Tibial nerve (tissue), 4 donors: ENCODE data around the gene DCX. TPM values are rescaled to one million over a fixed set of nuclear protein-coding genes. Genes with fewer than 3 reads are reported as not detected.

ENCODE experiments used
- DNase-seq, 2 donors: peaks; one replicate each; pipeline ENCODE4 v3.0.0-alpha.2; 2019; ENCODE audit warnings: low spot score in 2 of 2
- H3K27ac ChIP-seq, 4 donors: fragments of 200-600 bp; sonication (generic) in 3 of 4; one replicate each; pipeline ENCODE4 v1.5.1; 2017 to 2019; ENCODE audit warnings: mild to moderate bottlenecking in 1 of 4
- H3K27me3 ChIP-seq, 2 donors: fragments of 200-600 bp; sonication (generic) in 1 of 2; one replicate each; pipeline versions ENCODE4 v1.5.1 to v1.6.0; 2017 to 2019
- H3K36me3 ChIP-seq, 3 donors: fragments of 200-600 bp; sonication (generic); one replicate each; pipeline ENCODE4 v1.5.1; 2018 to 2019
- H3K4me1 ChIP-seq, 4 donors: fragments of 200-600 bp; sonication (generic) in 3 of 4; one replicate each; pipeline ENCODE4 v1.5.1; 2017 to 2019
- H3K4me3 ChIP-seq, 4 donors: fragments of 200-600 bp; sonication (generic) in 3 of 4; one replicate each; pipeline ENCODE4 v1.5.1; 2017 to 2019; ENCODE audit warnings: mild to moderate bottlenecking in 1 of 4, moderate library complexity in 1 of 4
- H3K9me3 ChIP-seq, 4 donors: fragments of 200-600 bp; sonication (generic) in 3 of 4; one replicate each; pipeline ENCODE4 v1.5.1; 2017 to 2019
- EP300 ChIP-seq, 2 donors: sonication (generic); formaldehyde crosslinking; IDR thresholded peaks; one replicate each; pipeline ENCODE4 v1.6.1; 2017; ENCODE audit warnings: antibody characterized with exemption in 2 of 2, mild to moderate bottlenecking in 1 of 2
- POLR2A ChIP-seq, 2 donors: fragments of 450-650 bp; IDR thresholded peaks; one replicate each; pipeline ENCODE4 v1.6.1; 2017; ENCODE audit warnings: antibody characterized with exemption in 2 of 2, mild to moderate bottlenecking in 2 of 2, moderate library complexity in 2 of 2
- WGBS, 2 donors: methylation state at CpG; one replicate each; pipeline ENCODE4 v1.1.5; 2018; 5-methylcytosine and 5-hydroxymethylcytosine counted together
- total RNA-seq, 4 donors: library from RNA; depleted of rRNA; stranded (reverse); fragments of >200 nt; gene quantifications; one replicate each; pipeline ENCODE4 v1.1.0, GENCODE V29; 2016
- TF ChIP-seq, protein P1 (sequence below), 5 experiments: fragments of 200-600 bp in 3 of 5; fragments of 450-650 bp in 2 of 5; sonication (generic) in 3 of 5; IDR thresholded peaks; one replicate each; pipeline ENCODE4 v1.5.1; 2016 to 2019; ENCODE audit warnings: antibody characterized with exemption in 5 of 5, mild to moderate bottlenecking in 3 of 5, moderate library complexity in 2 of 5

DCX gene
- total RNA-seq, 4 donors from 2014 or later: 0.22 TPM; not detected in 3

DNA sequence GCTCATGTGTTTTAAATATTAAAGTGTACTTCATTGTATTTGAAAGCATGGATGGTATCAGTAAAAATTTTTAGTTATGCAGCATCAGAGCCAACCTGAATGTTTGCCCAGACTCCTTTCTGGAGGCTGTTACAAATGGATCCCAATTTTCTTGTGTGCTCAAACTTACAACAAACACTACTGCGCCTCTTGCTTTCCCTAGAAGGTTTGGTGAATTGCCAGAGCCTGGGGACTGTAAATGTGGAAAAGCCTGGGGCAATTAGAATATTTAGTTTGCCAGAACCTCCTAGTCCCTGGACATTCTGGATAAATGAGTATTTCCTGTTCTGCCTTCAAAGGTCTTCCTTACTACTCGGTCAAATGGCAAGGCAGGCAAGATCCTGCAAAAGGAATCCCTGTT lies 146.5 kb downstream of the DCX start:
- DNase-seq: no peak
- Histone ChIP-seq H3K36me3 (no peaks in the 10 kb centered on the region), H3K9me3 (no peaks in the 10 kb centered on the region), H3K27ac (no peak overlapping the region), H3K27me3 (peaks cover 0 to 71% of the 10 kb centered on the region in 2 donors), H3K4me3 (no peak overlapping the region), H3K4me1 (no peaks in the 10 kb centered on the region)
- TF ChIP-seq EP300 (IDR thresholded peaks at IDR 0.05) (no peak), POLR2A (IDR thresholded peaks at IDR 0.05) (no peak)
- TF ChIP-seq, protein P1, sequence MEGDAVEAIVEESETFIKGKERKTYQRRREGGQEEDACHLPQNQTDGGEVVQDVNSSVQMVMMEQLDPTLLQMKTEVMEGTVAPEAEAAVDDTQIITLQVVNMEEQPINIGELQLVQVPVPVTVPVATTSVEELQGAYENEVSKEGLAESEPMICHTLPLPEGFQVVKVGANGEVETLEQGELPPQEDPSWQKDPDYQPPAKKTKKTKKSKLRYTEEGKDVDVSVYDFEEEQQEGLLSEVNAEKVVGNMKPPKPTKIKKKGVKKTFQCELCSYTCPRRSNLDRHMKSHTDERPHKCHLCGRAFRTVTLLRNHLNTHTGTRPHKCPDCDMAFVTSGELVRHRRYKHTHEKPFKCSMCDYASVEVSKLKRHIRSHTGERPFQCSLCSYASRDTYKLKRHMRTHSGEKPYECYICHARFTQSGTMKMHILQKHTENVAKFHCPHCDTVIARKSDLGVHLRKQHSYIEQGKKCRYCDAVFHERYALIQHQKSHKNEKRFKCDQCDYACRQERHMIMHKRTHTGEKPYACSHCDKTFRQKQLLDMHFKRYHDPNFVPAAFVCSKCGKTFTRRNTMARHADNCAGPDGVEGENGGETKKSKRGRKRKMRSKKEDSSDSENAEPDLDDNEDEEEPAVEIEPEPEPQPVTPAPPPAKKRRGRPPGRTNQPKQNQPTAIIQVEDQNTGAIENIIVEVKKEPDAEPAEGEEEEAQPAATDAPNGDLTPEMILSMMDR (IDR thresholded peaks at IDR 0.05): no peak
- 61 to 65% methylated on average over 2 of the region's 2 CpGs for WGBS, 2 donors

GRCh38 chrX:111264385-111264784 lies 147.6 kb downstream of the DCX start:
- H3K27ac ChIP-seq: no peak overlapping the region
- DNase-seq: no peak
- peaks cover 0 to 67% of the 10 kb centered on the region in 2 donors for H3K27me3 ChIP-seq
- no peaks in the 10 kb centered on the region for H3K4me1 ChIP-seq
- WGBS, 2 donors: 60 to 74% methylated on average over 2 of the region's 2 CpGs
- H3K36me3 ChIP-seq: no peaks in the 10 kb centered on the region
- no peaks in the 10 kb centered on the region for H3K9me3 ChIP-seq
- H3K4me3 ChIP-seq: no peak overlapping the region
- TF ChIP-seq POLR2A (IDR thresholded peaks at IDR 0.05): no peak

DNA sequence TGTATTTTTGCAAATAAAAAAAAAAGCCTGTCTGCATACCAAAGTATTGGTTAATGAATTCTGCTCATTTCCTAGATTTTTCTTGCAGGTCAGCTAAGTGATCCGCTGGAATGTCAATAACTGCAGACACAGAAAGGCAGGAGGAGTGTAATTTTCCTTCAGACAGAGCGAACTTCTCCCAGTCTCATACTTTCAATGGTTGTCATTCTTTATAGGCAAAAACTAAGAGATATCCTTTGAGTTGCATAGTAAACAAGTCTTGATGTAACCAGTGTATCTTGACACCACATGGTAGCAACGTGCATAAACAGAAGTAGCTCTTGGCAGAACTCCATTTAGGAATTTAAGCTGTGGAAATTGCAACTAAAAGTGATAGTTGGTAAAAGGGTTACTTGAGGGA lies 149.9 kb downstream of the DCX start:
- H3K27ac ChIP-seq: no peak overlapping the region
- peaks cover 0 to 46% of the 10 kb centered on the region in 2 donors for H3K27me3 ChIP-seq
- WGBS, 2 donors: 27 to 40% methylated on average over 3 of the region's 3 CpGs
- no peaks in the 10 kb centered on the region for H3K4me1 ChIP-seq
- H3K4me3 ChIP-seq: no peak overlapping the region
- DNase-seq: no peak
- TF ChIP-seq EP300 (IDR thresholded peaks at IDR 0.05) (no peak), POLR2A (IDR thresholded peaks at IDR 0.05) (no peak)
- TF ChIP-seq, protein P1 (IDR thresholded peaks at IDR 0.05): no peak
- H3K36me3 ChIP-seq: no peaks in the 10 kb centered on the region
- no peaks in the 10 kb centered on the region for H3K9me3 ChIP-seq

GRCh38 chrX:111260451-111260850 lies 151.5 kb downstream of the DCX start:
- no peak overlapping the region for H3K27ac ChIP-seq
- TF ChIP-seq EP300 (IDR thresholded peaks at IDR 0.05): no peak
- TF ChIP-seq POLR2A (IDR thresholded peaks at IDR 0.05): no peak
- TF ChIP-seq, protein P1 (IDR thresholded peaks at IDR 0.05): no peak
- no peak for DNase-seq
- H3K36me3 ChIP-seq: no peaks in the 10 kb centered on the region
- H3K27me3 ChIP-seq: peaks cover 0 to 39% of the 10 kb centered on the region in 2 donors
- H3K4me3 ChIP-seq: no peak overlapping the region
- H3K9me3 ChIP-seq: no peaks in the 10 kb centered on the region
- whole genome bisulfite sequencing, 2 donors: 62 to 63% methylated on average over 2 to 3 of the region's 3 CpGs
- H3K4me1 ChIP-seq: no peaks in the 10 kb centered on the region

- Histone ChIP-seq H3K4me1 (no peaks in the 10 kb centered on the region), H3K27me3 (peaks cover 0 to 42% of the 10 kb centered on the region in 2 donors), H3K36me3 (no peaks in the 10 kb centered on the region), H3K27ac (no peak overlapping the region), H3K4me3 (no peak overlapping the region), H3K9me3 (no peaks in the 10 kb centered on the region)
- TF ChIP-seq POLR2A (IDR thresholded peaks at IDR 0.05): no peak
- 65 to 82% methylated on average over 3 of the region's 3 CpGs for WGBS, 2 donors
- DNase-seq: no peak
Measured at GRCh38 chrX:111259559-111259958, 152.4 kb downstream of the DCX start.

DNA sequence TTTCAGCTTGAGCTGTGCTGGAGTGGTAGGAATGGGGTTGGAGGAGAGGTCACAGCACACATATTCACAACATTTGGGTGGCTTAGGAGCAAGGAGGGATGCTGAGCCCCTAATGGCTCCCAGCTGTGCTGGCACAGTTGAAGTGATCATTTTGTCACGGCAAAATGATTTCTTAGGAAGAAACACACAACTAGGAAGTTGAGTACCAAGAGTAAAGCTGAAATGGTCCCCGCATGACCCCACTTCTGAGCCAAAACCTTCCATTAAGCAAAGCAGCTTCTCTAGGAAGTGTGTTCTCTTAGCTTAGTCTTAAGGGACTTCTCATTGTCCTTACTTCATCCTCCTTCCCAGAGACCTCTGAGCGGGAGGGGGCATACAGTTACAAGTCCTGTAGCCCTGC lies 154.3 kb downstream of the DCX start:
- 66 to 67% methylated on average over 3 of the region's 3 CpGs for WGBS, 2 donors
- no peaks in the 10 kb centered on the region for H3K36me3 ChIP-seq
- H3K4me1 ChIP-seq: no peaks in the 10 kb centered on the region
- H3K27me3 ChIP-seq: peaks cover 0 to 34% of the 10 kb centered on the region in 2 donors
- no peak overlapping the region for H3K27ac ChIP-seq
- DNase-seq: no peak
- TF ChIP-seq, protein P1 (IDR thresholded peaks at IDR 0.05): no peak
- TF ChIP-seq EP300 (IDR thresholded peaks at IDR 0.05) (no peak), POLR2A (IDR thresholded peaks at IDR 0.05) (no peak)
- no peaks in the 10 kb centered on the region for H3K9me3 ChIP-seq
- H3K4me3 ChIP-seq: no peak overlapping the region
